C4-2B (cell line): ENCODE measurements around the gene SPIB.

ENCODE experiments used
- H3K27ac ChIP-seq: fragments of 450-650 bp; 2 replicates; pipeline ENCODE4 v1.5.1; 2017
- CTCF ChIP-seq: fragments of 450-650 bp; conservative IDR thresholded peaks from 2 replicates; pipeline ENCODE4 v1.5.1; 2017; ENCODE audit warnings: mild to moderate bottlenecking
- ZFX ChIP-seq: fragments of 450-650 bp; IDR thresholded peaks from 2 replicates; pipeline ENCODE4 v1.6.1; 2017

SPIB gene

DNA sequence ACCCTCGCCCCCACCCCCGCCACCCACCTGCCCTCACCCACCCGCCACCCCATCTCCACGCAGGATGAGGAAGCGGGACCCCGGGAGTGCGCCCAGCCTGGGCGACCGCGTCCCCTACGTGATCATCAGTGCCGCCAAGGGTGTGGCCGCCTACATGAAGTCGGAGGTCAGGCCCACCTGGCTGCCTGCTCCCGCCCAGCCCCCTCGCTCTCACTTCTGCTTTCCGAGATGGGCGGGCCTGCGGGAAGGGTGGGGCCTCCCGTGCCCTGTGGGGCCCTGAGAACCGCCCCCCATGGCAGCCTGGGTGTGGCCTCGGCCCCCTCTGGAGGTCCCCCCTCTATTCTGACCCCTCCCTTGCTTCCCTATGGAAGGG lies 3.1 kb upstream of the SPIB start:
- no peak for TF ChIP-seq CTCF
- TF ChIP-seq ZFX: no peak
- no peak overlapping the region for H3K27ac ChIP-seq

DNA sequence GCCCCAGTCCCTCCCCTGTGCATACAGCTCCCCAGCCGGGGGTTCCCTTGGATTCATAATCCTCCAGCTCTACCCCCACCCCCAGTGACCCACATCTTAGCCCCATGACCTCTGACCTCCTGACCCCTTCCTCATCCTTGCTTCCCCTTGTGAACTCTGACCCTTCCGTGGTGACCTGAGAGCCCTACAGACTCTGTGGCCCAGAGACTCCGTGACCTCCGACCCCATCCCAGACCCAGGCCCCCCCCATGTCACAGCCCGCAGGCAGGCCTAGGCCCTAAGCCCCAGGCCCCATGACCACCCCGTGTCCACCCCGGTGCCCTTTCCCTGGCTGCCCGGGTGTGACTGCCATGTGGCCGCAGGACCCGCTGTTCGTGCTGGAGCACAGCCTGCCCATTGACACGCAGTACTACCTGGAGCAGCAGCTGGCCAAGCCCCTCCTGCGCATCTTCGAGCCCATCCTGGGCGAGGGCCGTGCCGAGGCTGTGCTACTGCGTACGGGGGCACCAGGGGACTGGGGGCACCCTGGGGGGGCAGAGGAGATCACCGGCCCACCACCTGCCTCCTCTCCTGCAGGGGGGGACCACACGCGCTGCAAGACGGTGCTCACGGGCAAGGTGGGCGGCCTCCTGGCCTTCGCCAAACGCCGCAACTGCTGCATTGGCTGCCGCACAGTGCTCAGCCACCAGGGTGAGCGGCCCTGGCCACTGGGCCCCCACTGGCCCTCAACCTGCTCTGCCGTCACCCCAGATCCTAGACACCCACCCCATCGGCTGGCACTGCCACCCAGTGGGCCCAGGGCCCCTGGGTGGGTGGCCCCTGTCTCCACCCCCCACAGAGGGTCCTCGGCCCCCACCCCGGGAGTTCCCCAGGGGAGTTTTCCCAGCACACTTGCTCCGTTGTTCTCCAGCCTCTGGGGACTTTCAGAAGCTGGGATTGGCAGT lies 2.4 kb upstream of the SPIB start:
- H3K27ac ChIP-seq: no peak overlapping the region
- TF ChIP-seq ZFX (no peak), CTCF (no peak)

- no peak overlapping the region for H3K27ac ChIP-seq
- TF ChIP-seq ZFX: no peak
- no peak for TF ChIP-seq CTCF
These were observed 1.3 kb upstream of the SPIB start for GRCh38 chr19:50417111-50418081.

- H3K27ac ChIP-seq: no peak overlapping the region
- TF ChIP-seq ZFX (no peak), CTCF (no peak)
These were observed 363 bp downstream of the SPIB start for GRCh38 chr19:50419022-50419579.

DNA sequence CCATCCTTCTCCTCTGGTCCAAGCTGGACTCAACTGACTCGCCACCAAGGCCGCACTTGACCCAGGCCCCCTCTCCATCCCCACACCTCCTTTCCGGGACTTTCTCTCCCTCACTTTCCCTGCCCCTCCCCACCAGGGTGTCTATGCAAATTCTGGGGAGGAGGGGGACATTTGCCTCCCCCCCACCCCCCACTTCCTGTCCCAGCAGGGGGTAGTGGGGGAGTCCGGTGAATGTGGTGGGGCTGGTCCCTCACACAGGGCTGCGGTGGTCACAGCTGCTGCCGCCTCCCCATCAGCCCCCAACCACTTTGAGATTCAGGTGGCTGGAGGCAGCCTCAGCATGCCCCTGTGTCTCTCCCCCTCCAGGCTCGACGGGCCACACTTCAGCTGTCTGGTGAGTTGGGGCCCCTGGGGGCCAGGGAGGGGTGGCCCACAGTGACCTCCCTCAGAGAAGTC lies 870 bp downstream of the SPIB start:
- TF ChIP-seq ZFX (no peak), CTCF (no peak)
- H3K27ac ChIP-seq: no peak overlapping the region

DNA sequence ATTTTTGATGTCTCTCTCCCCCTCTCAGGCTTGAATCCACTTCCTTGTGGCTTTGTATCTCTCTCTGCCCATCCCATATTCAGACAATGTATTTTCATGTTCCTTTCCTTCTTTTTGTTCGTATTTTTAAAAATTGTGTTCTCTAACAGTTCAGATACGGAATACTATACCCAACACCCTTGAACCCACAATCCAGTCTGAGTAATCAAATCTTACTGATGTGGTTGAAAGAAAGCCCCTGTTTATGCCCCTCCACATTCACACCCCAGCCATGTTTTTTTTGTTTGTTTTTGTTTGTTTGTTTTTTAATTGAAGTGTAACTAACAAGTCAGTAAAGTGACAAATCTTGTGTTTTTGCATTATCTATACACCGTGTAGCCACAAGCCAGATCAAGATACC lies 1.4 kb downstream of the SPIB start:
- no peak overlapping the region for H3K27ac ChIP-seq
- TF ChIP-seq CTCF (no peak), ZFX (no peak)
